HepG2 (cell line): ENCODE data around the gene PSRC1. TPM values are rescaled to one million over a fixed set of nuclear protein-coding genes. Genes with fewer than 3 reads are reported as not detected.

ENCODE experiments used
- ASH2L ChIP-seq: fragments of 300-600, 200-600 bp; sonication (generic); IDR thresholded peaks from 2 replicates; pipeline ENCODE4 v1.7.0; 2017; ENCODE audit warnings: low read depth, mild to moderate bottlenecking, moderate library complexity, mixed read lengths, low read length; ENCODE audit not compliant: insufficient read length
- BRF2 ChIP-seq: sonication (generic); formaldehyde crosslinking; IDR thresholded peaks from 2 replicates; pipeline ENCODE4 v1.8.1; 2022; ENCODE audit warnings: mild to moderate bottlenecking, missing genetic modification reagents
- CHCHD3 ChIP-seq: sonication (generic); formaldehyde crosslinking; IDR thresholded peaks from 2 replicates; pipeline ENCODE4 v1.8.0; 2022; ENCODE audit warnings: mild to moderate bottlenecking, missing genetic modification reagents, moderate library complexity
- CHD2 ChIP-seq: IDR thresholded peaks from 2 replicates; pipeline ENCODE4 v1.6.1; 2011; ENCODE audit warnings: low read depth, low read length, improper control_type of control experiment
- DNMT3B ChIP-seq: conservative IDR thresholded peaks from 2 replicates; pipeline ENCODE4 v1.6.1; 2016; ENCODE audit warnings: missing biosample characterization, control low read depth
- DRAP1 ChIP-seq: IDR thresholded peaks from 2 replicates; pipeline ENCODE4 v1.6.1; 2016; ENCODE audit warnings: missing genetic modification reagents, missing compliant biosample characterization
- ETS1 ChIP-seq: sonication (generic); formaldehyde crosslinking; IDR thresholded peaks from 2 replicates; pipeline ENCODE4 v1.4.0; 2020; ENCODE audit warnings: missing genetic modification reagents
- FOXA1 ChIP-seq, 2 experiments: fragments of 450-650 bp in 1 of 2; sonication (generic) in 1 of 2; formaldehyde crosslinking in 1 of 2; IDR thresholded peaks; 2 replicates each; pipeline versions ENCODE4 v1.4.0 to v1.6.1; 2016 to 2020; ENCODE audit warnings: missing genetic modification reagents in 1 of 2
- FOXA3 ChIP-seq: IDR thresholded peaks from 2 replicates; pipeline ENCODE4 v1.6.1; 2016; ENCODE audit warnings: missing genetic modification reagents, missing compliant biosample characterization
- GABPA ChIP-seq, 2 experiments: IDR thresholded peaks; 2 replicates each; pipeline ENCODE4 v1.6.1; 2011 to 2016; ENCODE audit warnings: low read depth in 2 of 2, low read length in 1 of 2, missing biosample characterization in 1 of 2, missing genetic modification characterization in 1 of 2
- HNRNPL ChIP-seq: fragments of 200-400 bp; formaldehyde crosslinking; IDR thresholded peaks from 2 replicates; pipeline ENCODE4 v1.6.1; 2017; ENCODE audit warnings: mild to moderate bottlenecking, low read depth, low read length
- JUN ChIP-seq: sonication (generic); formaldehyde crosslinking; IDR thresholded peaks from 2 replicates; pipeline ENCODE4 v1.4.0; 2020; ENCODE audit warnings: mild to moderate bottlenecking, missing genetic modification reagents
- SSRP1 ChIP-seq: IDR thresholded peaks from 2 replicates; pipeline ENCODE4 v1.6.1; 2016; ENCODE audit warnings: control low read depth
- TFAP4 ChIP-seq: sonication (generic); IDR thresholded peaks from 2 replicates; pipeline ENCODE4 v1.6.1; 2016; ENCODE audit warnings: low read depth, borderline replicate concordance
- ZBTB42 ChIP-seq: sonication (generic); formaldehyde crosslinking; IDR thresholded peaks from 2 replicates; pipeline ENCODE4 v1.5.0; 2020; ENCODE audit warnings: mild to moderate bottlenecking, missing genetic modification reagents
- ZFP62 ChIP-seq: sonication (generic); formaldehyde crosslinking; IDR thresholded peaks from 2 replicates; pipeline ENCODE4 v1.4.0; 2020; ENCODE audit warnings: missing genetic modification reagents
- ZNF383 ChIP-seq: sonication (generic); formaldehyde crosslinking; IDR thresholded peaks from 2 replicates; pipeline ENCODE4 v1.4.0; 2020; ENCODE audit warnings: missing genetic modification reagents, mild to moderate bottlenecking, borderline replicate concordance
- ZNF530 ChIP-seq: sonication (generic); formaldehyde crosslinking; IDR thresholded peaks from 2 replicates; pipeline ENCODE4 v1.5.0; 2020; ENCODE audit warnings: low read depth, mild to moderate bottlenecking, missing genetic modification reagents
- ZNF616 ChIP-seq: sonication (generic); formaldehyde crosslinking; IDR thresholded peaks from 2 replicates; pipeline ENCODE4 v1.5.0; 2020; ENCODE audit warnings: low read depth, mild to moderate bottlenecking, missing genetic modification reagents
- ZNF713 ChIP-seq: sonication (generic); formaldehyde crosslinking; IDR thresholded peaks from 2 replicates; pipeline ENCODE4 v1.4.0; 2020; ENCODE audit warnings: mild to moderate bottlenecking, missing genetic modification reagents
- polyA plus RNA-seq, 8 experiments: library from polyadenylated mRNA; depleted of rRNA in 3 of 8; stranded (reverse) in 7 of 8; unstranded in 1 of 8; fragments of >200 nt; fragmentation: Illumina TruSeq in 4 of 8; extraction: Trizol in 4 of 8; gene quantifications; 2 replicates each; pipeline versions ENCODE4 v1.2.1 to v1.2.3, GENCODE V29; 2011 to 2016; ENCODE audit warnings: low read depth in 4 of 8, missing spikeins in 1 of 8, mixed read lengths in 1 of 8; ENCODE audit not compliant: insufficient read depth in 1 of 8
- total RNA-seq, 5 experiments: library from RNA; depleted of rRNA; stranded (reverse); fragments of >200 nt; fragmentation: Illumina TruSeq; extraction: Trizol; gene quantifications; 2 replicates each; pipeline ENCODE4 v1.2.3, GENCODE V29; 2016; ENCODE audit warnings: low read depth in 1 of 5
- TF ChIP-seq, protein P1 (sequence below): sonication (generic); formaldehyde crosslinking; IDR thresholded peaks from 2 replicates; pipeline ENCODE4 v1.5.0; 2020; ENCODE audit warnings: missing genetic modification reagents

Gene PSRC1
- total and polyA plus RNA-seq, 2 of the 13 experiments (the other 11 are each of a cell fraction or from before 2014, with no cell fraction given) = 28.6 to 30.3 TPM

GRCh38 chr1:109263597-109264378, 19.2 kb downstream of the PSRC1 start (continued):
- TF ChIP-seq ZFP62 (CRISPR knock-in tag) (no peak), SSRP1 (peak; percentile 82; the same call in 1 of the 2 replicates), ZNF530 (CRISPR knock-in tag) (no peak), CHD2 (no peak), JUN (CRISPR knock-in tag) (peak; percentile 67), TFAP4 (peak; percentile 90; the same call in 1 of the 2 replicates), FOXA1 (IDR thresholded peaks at IDR 0.05) (no peak), FOXA1 (CRISPR knock-in tag; IDR thresholded peaks at IDR 0.05) (peak; percentile 54), ZNF616 (CRISPR knock-in tag) (no peak), DRAP1 (peak; percentile 65; the same call in 1 of the 2 replicates), CHCHD3 (CRISPR knock-in tag) (peak; percentile 63; the same call in 1 of the 2 replicates), ZNF713 (CRISPR knock-in tag) (no peak), ETS1 (CRISPR knock-in tag) (no peak), BRF2 (CRISPR knock-in tag) (no peak), GABPA (IDR thresholded peaks at IDR 0.05; ENCODE audit: low read depth, low read length) (no peak), GABPA (CRISPR knock-in tag; IDR thresholded peaks at IDR 0.05; ENCODE audit: low read depth) (no peak), ZNF383 (0 out of 2 replicates have a peak, but pooled peaks have one; percentile 66), DNMT3B (CRISPR knock-in tag) (0 out of 2 replicates have a peak, but pooled peaks have one; percentile 39), ZBTB42 (CRISPR knock-in tag) (no peak), ASH2L (peak; percentile 30), HNRNPL (peak; percentile 98), FOXA3 (CRISPR knock-in tag) (peak; percentile 69)
- TF ChIP-seq, protein P1, sequence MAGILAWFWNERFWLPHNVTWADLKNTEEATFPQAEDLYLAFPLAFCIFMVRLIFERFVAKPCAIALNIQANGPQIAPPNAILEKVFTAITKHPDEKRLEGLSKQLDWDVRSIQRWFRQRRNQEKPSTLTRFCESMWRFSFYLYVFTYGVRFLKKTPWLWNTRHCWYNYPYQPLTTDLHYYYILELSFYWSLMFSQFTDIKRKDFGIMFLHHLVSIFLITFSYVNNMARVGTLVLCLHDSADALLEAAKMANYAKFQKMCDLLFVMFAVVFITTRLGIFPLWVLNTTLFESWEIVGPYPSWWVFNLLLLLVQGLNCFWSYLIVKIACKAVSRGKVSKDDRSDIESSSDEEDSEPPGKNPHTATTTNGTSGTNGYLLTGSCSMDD (CRISPR knock-in tag) = no peak
